Measurements from ENCODE around the gene SNAP91.

SNAP91 gene

GRCh38 chr6:83539678-83540077 is 169.2 kb downstream of the SNAP91 start:
- Histone ChIP-seq H3K27me3 (ENCODE audit: low read depth, low read length) (no peaks in the 10 kb centered on the region), H3K9me3 (ENCODE audit: control insufficient read depth in 1 of 2, low read length in 2 of 2) (no peaks in the 10 kb centered on the region), H3K36me3 (ENCODE audit: control insufficient read depth in 1 of 2, insufficient read depth in 2 of 2, low read length in 2 of 2) (no peaks in the 10 kb centered on the region), H3K4me1 (ENCODE audit: control insufficient read depth in 1 of 2, insufficient read depth in 2 of 2, low read length in 2 of 2) (no peaks in the 10 kb centered on the region), H3K27ac (ENCODE audit: low read length) (no peak overlapping the region), H3K4me3 (ENCODE audit: low read depth in 1 of 2, low read length in 2 of 2) (no peak overlapping the region)

GRCh38 chr6:83536647-83537589 is 172.0 kb downstream of the SNAP91 start:
- H3K4me1 ChIP-seq (ENCODE audit: control insufficient read depth in 1 of 2, insufficient read depth in 2 of 2, low read length in 2 of 2), result no peaks in the 10 kb centered on the region
- H3K4me3 ChIP-seq (ENCODE audit: low read depth in 1 of 2, low read length in 2 of 2), result no peak overlapping the region
- H3K27ac ChIP-seq (ENCODE audit: low read length), result no peak overlapping the region
- H3K27me3 ChIP-seq (ENCODE audit: low read depth, low read length), result no peaks in the 10 kb centered on the region
- no peaks in the 10 kb centered on the region for H3K9me3 ChIP-seq (ENCODE audit: control insufficient read depth in 1 of 2, low read length in 2 of 2)
- H3K36me3 ChIP-seq (ENCODE audit: control insufficient read depth in 1 of 2, insufficient read depth in 2 of 2, low read length in 2 of 2), result no peaks in the 10 kb centered on the region

- no peaks in the 10 kb centered on the region for H3K4me1 ChIP-seq (ENCODE audit: control insufficient read depth in 1 of 2, insufficient read depth in 2 of 2, low read length in 2 of 2)
- no peaks in the 10 kb centered on the region for H3K27me3 ChIP-seq (ENCODE audit: low read depth, low read length)
- H3K9me3 ChIP-seq (ENCODE audit: control insufficient read depth in 1 of 2, low read length in 2 of 2), result no peaks in the 10 kb centered on the region
- H3K27ac ChIP-seq (ENCODE audit: low read length), result no peak overlapping the region
- no peaks in the 10 kb centered on the region for H3K36me3 ChIP-seq (ENCODE audit: control insufficient read depth in 1 of 2, insufficient read depth in 2 of 2, low read length in 2 of 2)
- H3K4me3 ChIP-seq (ENCODE audit: low read depth in 1 of 2, low read length in 2 of 2), result no peak overlapping the region
These were observed 172.8 kb downstream of the SNAP91 start for GRCh38 chr6:83536034-83536646.

- H3K4me3 ChIP-seq (ENCODE audit: low read depth in 1 of 2, low read length in 2 of 2), result no peak overlapping the region
- no peaks in the 10 kb centered on the region for H3K27me3 ChIP-seq (ENCODE audit: low read depth, low read length)
- no peaks in the 10 kb centered on the region for H3K36me3 ChIP-seq (ENCODE audit: control insufficient read depth in 1 of 2, insufficient read depth in 2 of 2, low read length in 2 of 2)
- no peaks in the 10 kb centered on the region for H3K9me3 ChIP-seq (ENCODE audit: control insufficient read depth in 1 of 2, low read length in 2 of 2)
- H3K4me1 ChIP-seq (ENCODE audit: control insufficient read depth in 1 of 2, insufficient read depth in 2 of 2, low read length in 2 of 2), result no peaks in the 10 kb centered on the region
- no peak overlapping the region for H3K27ac ChIP-seq (ENCODE audit: low read length)
These were observed 190.0 kb downstream of the SNAP91 start for GRCh38 chr6:83518816-83519480.

- Histone ChIP-seq H3K36me3 (ENCODE audit: control insufficient read depth in 1 of 2, insufficient read depth in 2 of 2, low read length in 2 of 2) (no peaks in the 10 kb centered on the region), H3K4me1 (ENCODE audit: control insufficient read depth in 1 of 2, insufficient read depth in 2 of 2, low read length in 2 of 2) (no peaks in the 10 kb centered on the region), H3K9me3 (ENCODE audit: control insufficient read depth in 1 of 2, low read length in 2 of 2) (no peaks in the 10 kb centered on the region), H3K4me3 (ENCODE audit: low read depth in 1 of 2, low read length in 2 of 2) (no peak overlapping the region), H3K27me3 (ENCODE audit: low read depth, low read length) (no peaks in the 10 kb centered on the region), H3K27ac (ENCODE audit: low read length) (no peak overlapping the region)
These were observed 191.4 kb downstream of the SNAP91 start for GRCh38 chr6:83517500-83517899.

GRCh38 chr6:83514866-83515466 is 193.9 kb downstream of the SNAP91 start:
- H3K4me1 ChIP-seq (ENCODE audit: control insufficient read depth in 1 of 2, insufficient read depth in 2 of 2, low read length in 2 of 2), result no peaks in the 10 kb centered on the region
- H3K27me3 ChIP-seq (ENCODE audit: low read depth, low read length), result no peaks in the 10 kb centered on the region
- H3K27ac ChIP-seq (ENCODE audit: low read length), result no peak overlapping the region
- H3K4me3 ChIP-seq (ENCODE audit: low read depth in 1 of 2, low read length in 2 of 2), result no peak overlapping the region
- H3K9me3 ChIP-seq (ENCODE audit: control insufficient read depth in 1 of 2, low read length in 2 of 2), result no peaks in the 10 kb centered on the region
- no peaks in the 10 kb centered on the region for H3K36me3 ChIP-seq (ENCODE audit: control insufficient read depth in 1 of 2, insufficient read depth in 2 of 2, low read length in 2 of 2)

- Histone ChIP-seq H3K4me3 (ENCODE audit: low read depth in 1 of 2, low read length in 2 of 2) (no peak overlapping the region), H3K27ac (ENCODE audit: low read length) (no peak overlapping the region), H3K4me1 (ENCODE audit: control insufficient read depth in 1 of 2, insufficient read depth in 2 of 2, low read length in 2 of 2) (no peaks in the 10 kb centered on the region), H3K36me3 (ENCODE audit: control insufficient read depth in 1 of 2, insufficient read depth in 2 of 2, low read length in 2 of 2) (no peaks in the 10 kb centered on the region), H3K9me3 (ENCODE audit: control insufficient read depth in 1 of 2, low read length in 2 of 2) (no peaks in the 10 kb centered on the region), H3K27me3 (ENCODE audit: low read depth, low read length) (no peaks in the 10 kb centered on the region)
These were observed 194.4 kb downstream of the SNAP91 start for GRCh38 chr6:83514466-83514865.

- H3K4me1 ChIP-seq (ENCODE audit: control insufficient read depth in 1 of 2, insufficient read depth in 2 of 2, low read length in 2 of 2), result no peaks in the 10 kb centered on the region
- no peaks in the 10 kb centered on the region for H3K36me3 ChIP-seq (ENCODE audit: control insufficient read depth in 1 of 2, insufficient read depth in 2 of 2, low read length in 2 of 2)
- H3K27me3 ChIP-seq (ENCODE audit: low read depth, low read length), result no peaks in the 10 kb centered on the region
- H3K27ac ChIP-seq (ENCODE audit: low read length), result no peak within 1 kb of the TSS
- H3K4me3 ChIP-seq (ENCODE audit: low read depth in 1 of 2, low read length in 2 of 2), result peak within 1 kb of the TSS; percentile 65 to 71
- no peaks in the 10 kb centered on the region for H3K9me3 ChIP-seq (ENCODE audit: control insufficient read depth in 1 of 2, low read length in 2 of 2)
These were observed 196.8 kb downstream of the SNAP91 start, which contains the start of gene PRSS35 for GRCh38 chr6:83511901-83512681. Gene PRSS35 (plus strand): TSS chr6:83512534. CDS start chr6:83523442, 10,908 bp downstream.

- Histone ChIP-seq H3K27me3 (ENCODE audit: low read depth, low read length) (no peaks in the 10 kb centered on the region), H3K36me3 (ENCODE audit: control insufficient read depth in 1 of 2, insufficient read depth in 2 of 2, low read length in 2 of 2) (no peaks in the 10 kb centered on the region), H3K27ac (ENCODE audit: low read length) (no peak overlapping the region), H3K9me3 (ENCODE audit: control insufficient read depth in 1 of 2, low read length in 2 of 2) (no peaks in the 10 kb centered on the region), H3K4me1 (ENCODE audit: control insufficient read depth in 1 of 2, insufficient read depth in 2 of 2, low read length in 2 of 2) (no peaks in the 10 kb centered on the region), H3K4me3 (ENCODE audit: low read depth in 1 of 2, low read length in 2 of 2) (no peak overlapping the region)
These were observed 197.6 kb downstream of the SNAP91 start for GRCh38 chr6:83511266-83511665.

- H3K36me3 ChIP-seq (ENCODE audit: control insufficient read depth in 1 of 2, insufficient read depth in 2 of 2, low read length in 2 of 2), result no peaks in the 10 kb centered on the region
- H3K27ac ChIP-seq (ENCODE audit: low read length), result no peak overlapping the region
- no peak overlapping the region for H3K4me3 ChIP-seq (ENCODE audit: low read depth in 1 of 2, low read length in 2 of 2)
- H3K27me3 ChIP-seq (ENCODE audit: low read depth, low read length), result no peaks in the 10 kb centered on the region
- H3K9me3 ChIP-seq (ENCODE audit: control insufficient read depth in 1 of 2, low read length in 2 of 2), result no peaks in the 10 kb centered on the region
- no peaks in the 10 kb centered on the region for H3K4me1 ChIP-seq (ENCODE audit: control insufficient read depth in 1 of 2, insufficient read depth in 2 of 2, low read length in 2 of 2)
These were observed 198.1 kb downstream of the SNAP91 start for GRCh38 chr6:83510791-83511190.
